ENCODE measurements around the gene GLG1. TPM values are rescaled to one million over a fixed set of nuclear protein-coding genes. Genes with fewer than 3 reads are reported as not detected.
"Not testable (repeated sequence)": the region's sequence is repeated elsewhere in the genome, so short reads cannot be mapped to it uniquely, and the experiment has no call there.

The GLG1 gene
- total RNA-seq, 4 donors from 2014 or later = 90.0 to 153 (median 113) TPM

GRCh38 chr16:74412138-74412774, 194.7 kb downstream of the GLG1 start:
- not testable (repeated sequence) for H3K27ac ChIP-seq, H3K36me3 ChIP-seq, H3K4me1 ChIP-seq, H3K27me3 ChIP-seq, H3K4me3 ChIP-seq, H3K9me3 ChIP-seq
- peak in 1 of 3 donors; percentile 9 for DNase-seq

GRCh38 chr16:74410981-74411380, 195.9 kb downstream of the GLG1 start:
- not testable (repeated sequence) for H3K4me3 ChIP-seq

GRCh38 chr16:74410057-74410957, 196.6 kb downstream of the GLG1 start:
- not testable (repeated sequence) for H3K9me3 ChIP-seq, H3K27ac ChIP-seq, H3K27me3 ChIP-seq, H3K36me3 ChIP-seq, H3K4me3 ChIP-seq, H3K4me1 ChIP-seq
- DNase-seq = peak in 1 of 3 donors; percentile 25

More at GRCh38 chr16:74410981-74411380, 195.9 kb downstream of the GLG1 start:
- not testable (repeated sequence) for H3K36me3 ChIP-seq, DNase-seq, H3K4me1 ChIP-seq, H3K27me3 ChIP-seq, H3K27ac ChIP-seq, H3K9me3 ChIP-seq

- DNase-seq = peak in 1 of 3 donors; percentile 29
- H3K9me3 ChIP-seq, H3K27me3 ChIP-seq, H3K4me3 ChIP-seq, H3K36me3 ChIP-seq, H3K27ac ChIP-seq, H3K4me1 ChIP-seq: not testable (repeated sequence)
Observed at GRCh38 chr16:74409185-74409981, 197.5 kb downstream of the GLG1 start.

- H3K4me3 ChIP-seq = peak overlapping the region; percentile 24 to 52 (median 44)
- peak overlapping the region in 3 of 4 donors; percentile 27 to 71 (median 61) for H3K27ac ChIP-seq
- H3K4me1 ChIP-seq, H3K27me3 ChIP-seq, H3K9me3 ChIP-seq, H3K36me3 ChIP-seq: not testable (repeated sequence)
- DNase-seq = peak in 2 of 3 donors; percentile 47 to 54
Observed at GRCh38 chr16:74407362-74407705, 199.6 kb downstream of the GLG1 start.

- not testable (repeated sequence) for H3K36me3 ChIP-seq, H3K27me3 ChIP-seq, H3K4me1 ChIP-seq, H3K9me3 ChIP-seq
- peak in 1 of 3 donors; percentile 44 for DNase-seq
- H3K27ac ChIP-seq = peak overlapping the region in 3 of 4 donors; percentile 36 to 71 (median 61)
- H3K4me3 ChIP-seq = peak overlapping the region; percentile 24 to 52 (median 44)
Observed at GRCh38 chr16:74406600-74407361, 200.1 kb downstream of the GLG1 start.

- not testable (repeated sequence) for H3K27me3 ChIP-seq, DNase-seq, H3K9me3 ChIP-seq, H3K36me3 ChIP-seq, H3K4me3 ChIP-seq, H3K4me1 ChIP-seq, H3K27ac ChIP-seq
Observed at GRCh38 chr16:74404148-74404933, 202.6 kb downstream of the GLG1 start.

GRCh38 chr16:74400238-74400637, 206.7 kb downstream of the GLG1 start:
- not testable (repeated sequence) for H3K9me3 ChIP-seq, H3K4me1 ChIP-seq, H3K4me3 ChIP-seq, H3K27ac ChIP-seq, H3K36me3 ChIP-seq, H3K27me3 ChIP-seq
- peak in 2 of 3 donors; percentile 2 to 25 for DNase-seq

- peak in 2 of 3 donors; percentile 38 for DNase-seq
- not testable (repeated sequence) for H3K27me3 ChIP-seq, H3K4me3 ChIP-seq, H3K9me3 ChIP-seq, H3K4me1 ChIP-seq, H3K36me3 ChIP-seq, H3K27ac ChIP-seq
Observed at GRCh38 chr16:74398212-74398895, 208.6 kb downstream of the GLG1 start.

Small RNAs within 50 kb of the gene (small RNA-seq; reads per million reads assigned to genes)
- gene RF00019 (0 reads per million in 2 donors), gene RNU6-237P (0 reads per million in 2 donors)

Other genes starting within 250 kb of the GLG1 start
- gene NPIPB15, start 230.8 kb downstream of the GLG1 start, total RNA-seq = 10 to 100 TPM in 2 of 4 donors, 1 to 10 TPM in 1, not detected in 1; 8.4 to 35.2 (median 19.0) TPM
- 1 to 10 TPM in 2 of 4 donors, under 1 TPM in 1, not detected in 1; 0.57 to 1.8 (median 1.2) TPM for gene CLEC18B, start 185.6 kb downstream of the GLG1 start, total RNA-seq
- gene RFWD3, start 59.8 kb upstream of the GLG1 start, total RNA-seq = 10 to 100 TPM; 13.7 to 33.8 (median 23.8) TPM
- 10 to 100 TPM; 13.7 to 78.4 (median 22.5) TPM for gene MLKL, start 93.7 kb upstream of the GLG1 start, total RNA-seq
- gene FA2H, start 167.7 kb upstream of the GLG1 start, total RNA-seq = 10 to 100 TPM in 3 of 4 donors, 1 to 10 TPM in 1; 6.6 to 36.9 (median 24.7) TPM

Measured in Peyer's patch (tissue), 4 donors.